OCI-LY7 (cell line): ENCODE data around the gene TNC.

Experiments used
- CTCF ChIP-seq: fragments of 200-600 bp; sonication (generic); conservative IDR thresholded peaks from 2 replicates; pipeline ENCODE4 v1.5.1; 2014; ENCODE audit warnings: mild to moderate bottlenecking, antibody characterized with exemption, low read length, moderate library complexity, mixed read lengths
- EZH2phosphoT487 ChIP-seq: fragments of 200-600 bp; sonication (generic); IDR thresholded peaks from 2 replicates; pipeline ENCODE4 v1.6.1; 2018; ENCODE audit warnings: low read depth, borderline replicate concordance, mild to moderate bottlenecking, mixed run types, antibody characterized with exemption, low read length, moderate library complexity, mixed read lengths

- no peak for TF ChIP-seq EZH2phosphoT487
- TF ChIP-seq CTCF: no peak
Observed at GRCh38 chr9:115014438-115014837, 103.5 kb downstream of the TNC start.
